OCI-LY7 (cell line): ENCODE data around the gene NMRK2.

Source experiments
- EZH2phosphoT487 ChIP-seq: fragments of 200-600 bp; sonication (generic); IDR thresholded peaks from 2 replicates; pipeline ENCODE4 v1.6.1; 2018; ENCODE audit warnings: low read depth, borderline replicate concordance, mild to moderate bottlenecking, mixed run types, antibody characterized with exemption, low read length, moderate library complexity, mixed read lengths
- TF ChIP-seq, protein P1 (sequence below): fragments of 200-600 bp; sonication (generic); conservative IDR thresholded peaks from 2 replicates; pipeline ENCODE4 v1.5.1; 2014; ENCODE audit warnings: mild to moderate bottlenecking, antibody characterized with exemption, low read length, moderate library complexity, mixed read lengths

DNA sequence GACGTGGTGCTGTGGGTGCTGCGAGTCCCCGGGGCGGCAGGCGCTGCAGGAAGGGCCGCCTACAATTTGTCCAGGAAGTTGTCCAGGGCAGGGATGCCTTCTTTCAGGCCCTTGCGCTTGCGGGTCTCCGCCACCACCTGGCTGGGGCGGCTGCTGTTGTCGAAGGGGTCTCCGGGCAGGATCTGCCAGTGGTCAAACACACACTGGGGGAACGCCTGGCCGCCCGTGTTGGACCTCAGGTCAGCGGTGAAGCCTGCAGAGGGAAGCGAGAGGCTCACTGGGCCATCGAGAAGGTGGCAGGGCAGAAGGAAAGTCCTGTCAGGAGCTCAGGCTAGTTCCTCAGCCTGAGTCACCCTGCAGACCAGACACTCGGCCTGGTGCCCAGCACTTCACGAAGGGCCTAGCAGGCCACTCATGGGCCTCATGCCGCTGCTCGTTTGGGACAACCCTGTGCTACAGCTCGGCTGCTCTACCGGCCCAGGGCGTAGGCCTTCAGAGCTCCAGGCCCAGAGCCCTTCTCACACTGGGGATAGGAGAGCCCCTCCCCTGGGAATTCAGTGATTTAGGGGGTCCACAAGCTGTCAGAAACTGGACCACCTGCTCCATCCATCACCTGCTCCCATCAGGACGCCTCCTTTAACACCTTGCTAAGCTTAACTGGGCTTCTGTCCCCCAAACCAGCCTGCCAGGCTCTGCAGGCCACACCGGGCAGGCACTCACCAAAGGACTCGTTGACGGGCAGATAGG, 43.8 kb downstream of the NMRK2 start:
- TF ChIP-seq, protein P1, sequence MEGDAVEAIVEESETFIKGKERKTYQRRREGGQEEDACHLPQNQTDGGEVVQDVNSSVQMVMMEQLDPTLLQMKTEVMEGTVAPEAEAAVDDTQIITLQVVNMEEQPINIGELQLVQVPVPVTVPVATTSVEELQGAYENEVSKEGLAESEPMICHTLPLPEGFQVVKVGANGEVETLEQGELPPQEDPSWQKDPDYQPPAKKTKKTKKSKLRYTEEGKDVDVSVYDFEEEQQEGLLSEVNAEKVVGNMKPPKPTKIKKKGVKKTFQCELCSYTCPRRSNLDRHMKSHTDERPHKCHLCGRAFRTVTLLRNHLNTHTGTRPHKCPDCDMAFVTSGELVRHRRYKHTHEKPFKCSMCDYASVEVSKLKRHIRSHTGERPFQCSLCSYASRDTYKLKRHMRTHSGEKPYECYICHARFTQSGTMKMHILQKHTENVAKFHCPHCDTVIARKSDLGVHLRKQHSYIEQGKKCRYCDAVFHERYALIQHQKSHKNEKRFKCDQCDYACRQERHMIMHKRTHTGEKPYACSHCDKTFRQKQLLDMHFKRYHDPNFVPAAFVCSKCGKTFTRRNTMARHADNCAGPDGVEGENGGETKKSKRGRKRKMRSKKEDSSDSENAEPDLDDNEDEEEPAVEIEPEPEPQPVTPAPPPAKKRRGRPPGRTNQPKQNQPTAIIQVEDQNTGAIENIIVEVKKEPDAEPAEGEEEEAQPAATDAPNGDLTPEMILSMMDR, result no peak
- TF ChIP-seq EZH2phosphoT487, result no peak
